Inflammatory macrophage treated with lipopolysaccharide for 4 hours (primary cell): Measurements from ENCODE around the gene SESN3.
A peak's percentile ranks its signal among the peaks of the same experiment; 100 is the strongest.
"Not testable (repeated sequence)": the region's sequence is repeated elsewhere in the genome, so short reads cannot be mapped to it uniquely, and the experiment has no call there.

Experiments
- DNase-seq: peaks from one replicate; pipeline ENCODE4 v3.0.0-alpha.2; 2020

The SESN3 gene, protein sequence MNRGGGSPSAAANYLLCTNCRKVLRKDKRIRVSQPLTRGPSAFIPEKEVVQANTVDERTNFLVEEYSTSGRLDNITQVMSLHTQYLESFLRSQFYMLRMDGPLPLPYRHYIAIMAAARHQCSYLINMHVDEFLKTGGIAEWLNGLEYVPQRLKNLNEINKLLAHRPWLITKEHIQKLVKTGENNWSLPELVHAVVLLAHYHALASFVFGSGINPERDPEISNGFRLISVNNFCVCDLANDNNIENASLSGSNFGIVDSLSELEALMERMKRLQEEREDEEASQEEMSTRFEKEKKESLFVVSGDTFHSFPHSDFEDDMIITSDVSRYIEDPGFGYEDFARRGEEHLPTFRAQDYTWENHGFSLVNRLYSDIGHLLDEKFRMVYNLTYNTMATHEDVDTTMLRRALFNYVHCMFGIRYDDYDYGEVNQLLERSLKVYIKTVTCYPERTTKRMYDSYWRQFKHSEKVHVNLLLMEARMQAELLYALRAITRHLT

DNA sequence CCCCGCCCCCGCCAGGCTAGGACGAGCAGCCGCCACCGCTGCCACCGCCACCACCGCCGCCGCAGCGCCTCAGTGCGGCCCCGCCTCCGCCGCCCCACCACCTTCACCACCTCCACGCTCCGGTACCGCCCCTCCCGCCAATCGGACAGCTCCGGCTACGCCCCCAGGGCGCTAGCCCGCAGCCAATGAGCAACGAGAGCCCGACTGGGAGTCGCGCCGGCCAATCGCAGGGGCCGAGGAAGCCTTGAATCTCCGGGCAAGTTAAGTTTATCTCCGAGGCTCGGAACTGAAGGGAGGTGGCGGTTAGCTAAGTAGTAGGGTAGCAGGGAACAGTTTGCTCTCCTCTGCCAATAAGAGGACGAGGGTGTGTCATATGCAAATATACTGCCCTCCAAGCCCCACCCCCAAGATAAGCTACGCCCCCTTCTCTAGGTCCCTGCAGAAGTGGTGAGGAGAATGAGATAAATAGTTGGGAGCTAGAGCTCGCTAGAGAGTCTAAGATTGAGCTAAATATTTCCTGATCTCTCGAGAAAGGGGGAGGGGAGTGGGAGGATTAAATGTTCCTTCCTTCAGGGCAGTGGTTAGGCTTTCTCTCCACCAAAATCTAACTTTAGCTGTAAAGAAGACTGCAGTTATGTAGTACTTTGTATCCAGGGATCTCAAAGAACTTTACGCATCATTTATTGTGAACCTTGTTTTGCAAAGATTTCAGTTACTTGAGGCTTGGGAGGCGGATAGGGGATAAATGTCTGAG, at the start of gene SESN3:
Gene SESN3, minus strand, starts transcription at position 76 of the 754 bp plus-strand sequence. CDS start 342 bp downstream, outside the sequence.
- peak; percentile 99 for DNase-seq

DNA sequence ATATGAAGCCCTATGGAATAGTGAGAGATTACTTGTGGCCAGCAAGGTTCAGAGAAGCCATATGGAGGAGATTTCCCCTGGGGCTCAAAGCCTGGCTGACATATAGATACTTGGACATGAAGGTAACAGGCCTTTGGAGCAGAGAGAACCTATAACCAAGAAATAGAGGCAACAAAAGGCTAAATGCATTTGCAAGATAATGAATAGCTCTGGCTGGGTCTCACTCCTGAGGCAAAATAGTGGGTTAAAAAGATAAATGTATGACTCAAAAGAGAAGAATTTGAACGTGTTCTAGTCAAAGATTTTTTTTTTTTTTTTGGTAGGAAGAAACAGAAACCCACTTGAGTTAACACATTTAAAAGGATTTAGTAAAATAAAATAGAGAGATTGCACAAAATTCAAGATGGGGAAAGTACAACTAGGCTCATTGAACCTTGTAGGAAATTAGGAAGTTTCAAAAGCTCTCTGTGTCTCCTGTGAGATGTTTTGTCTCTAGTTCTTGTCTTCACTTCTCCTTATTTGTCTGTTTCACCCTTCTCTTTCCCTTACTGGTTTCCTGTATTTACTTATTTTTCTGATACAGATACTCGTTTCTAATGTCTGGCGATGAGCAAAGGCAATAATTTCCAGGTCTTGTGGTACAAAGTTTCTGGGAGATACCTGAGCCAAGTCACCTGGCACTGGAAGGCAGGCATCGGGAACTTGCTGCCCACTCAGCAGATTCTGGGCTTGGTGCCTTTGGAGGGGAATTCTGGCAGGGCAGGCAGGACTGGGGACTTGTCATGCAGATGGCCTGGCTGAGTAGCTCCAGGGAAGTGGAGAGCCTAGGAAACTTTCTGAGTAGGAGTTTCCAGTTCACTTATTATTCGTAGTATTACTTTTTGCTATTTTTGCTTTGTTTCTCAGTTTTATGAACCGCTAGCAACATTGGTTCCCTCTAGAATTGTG, 49.2 kb upstream of the SESN3 start:
- peak; percentile 81 for DNase-seq

DNA sequence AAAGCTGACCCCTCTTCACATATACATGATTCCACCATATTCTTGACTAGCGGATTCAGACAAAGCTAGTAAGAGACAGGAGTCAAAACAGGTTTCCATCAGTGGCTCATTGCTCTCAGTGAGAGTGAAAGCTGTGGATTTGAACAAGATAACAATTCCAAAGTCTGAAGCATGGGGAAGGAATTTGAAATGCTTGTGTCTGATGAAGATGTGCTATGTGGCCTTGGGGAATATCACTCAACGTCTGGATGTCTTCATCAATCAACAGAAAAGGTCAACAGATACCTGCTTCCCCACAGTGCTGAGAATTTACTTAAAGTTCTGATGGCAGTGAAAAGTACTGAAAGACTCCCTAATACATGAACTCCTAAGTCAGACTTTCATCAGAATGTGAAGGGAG, 46.9 kb upstream of the SESN3 start:
- no peak for DNase-seq

GRCh38 chr11:95276139-95276538, 45.1 kb upstream of the SESN3 start:
- DNase-seq: no peak

DNA sequence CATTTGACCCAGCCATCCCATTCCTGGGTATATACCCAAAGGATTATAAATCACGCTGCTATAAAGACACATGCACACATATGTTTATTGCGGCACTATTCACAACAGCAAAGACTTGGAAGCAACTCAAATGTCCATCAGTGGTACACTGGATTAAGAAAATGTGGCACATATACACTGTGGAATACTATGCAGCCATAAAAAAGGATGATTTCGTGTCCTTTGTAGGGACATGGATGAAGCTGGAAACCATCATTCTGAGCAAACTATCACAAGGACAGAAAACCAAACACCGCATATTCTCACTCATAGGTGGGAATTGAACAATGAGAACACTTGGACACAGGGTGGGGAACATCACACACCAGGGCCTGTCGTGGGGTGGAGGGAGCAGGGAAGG, 42.6 kb upstream of the SESN3 start:
- DNase-seq: not testable (repeated sequence)

DNA sequence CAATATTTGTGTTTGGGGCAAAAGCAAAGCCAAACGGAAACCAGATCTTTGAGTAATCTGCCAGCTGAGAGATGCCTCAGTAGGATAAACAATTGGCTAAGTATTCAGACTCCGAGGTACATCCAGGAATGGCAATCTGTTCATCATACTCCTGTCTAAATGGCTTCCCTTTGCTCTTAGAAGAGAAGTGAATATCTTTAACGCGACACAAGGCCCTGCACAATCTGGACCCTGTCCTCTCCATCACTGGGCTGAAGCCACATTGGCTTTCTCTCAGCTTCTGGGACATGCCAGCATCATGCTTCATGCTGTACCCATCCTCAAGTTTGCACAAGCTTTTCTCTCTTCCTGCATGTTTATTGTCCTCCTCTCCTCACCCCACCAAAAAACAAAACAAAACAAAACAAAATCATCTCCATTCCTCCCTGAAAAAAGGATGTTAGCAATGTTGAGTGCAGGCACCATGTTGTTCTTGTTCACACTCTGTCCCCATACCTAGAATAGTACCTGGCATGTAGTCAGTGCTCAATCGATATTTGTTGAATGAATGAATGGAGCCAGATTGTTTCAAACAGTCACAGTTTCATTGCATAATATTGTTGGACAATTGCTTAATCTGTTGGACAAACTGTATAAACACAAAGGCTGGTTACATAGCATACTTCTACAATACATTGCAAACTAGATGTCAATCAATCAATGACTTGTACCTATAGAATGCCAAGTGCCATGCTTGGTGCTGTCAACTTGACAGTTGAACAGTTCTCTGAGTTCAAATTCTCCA, 38.2 kb upstream of the SESN3 start:
- DNase-seq: no peak

GRCh38 chr11:95268391-95268790, 37.4 kb upstream of the SESN3 start:
- no peak for DNase-seq

DNA sequence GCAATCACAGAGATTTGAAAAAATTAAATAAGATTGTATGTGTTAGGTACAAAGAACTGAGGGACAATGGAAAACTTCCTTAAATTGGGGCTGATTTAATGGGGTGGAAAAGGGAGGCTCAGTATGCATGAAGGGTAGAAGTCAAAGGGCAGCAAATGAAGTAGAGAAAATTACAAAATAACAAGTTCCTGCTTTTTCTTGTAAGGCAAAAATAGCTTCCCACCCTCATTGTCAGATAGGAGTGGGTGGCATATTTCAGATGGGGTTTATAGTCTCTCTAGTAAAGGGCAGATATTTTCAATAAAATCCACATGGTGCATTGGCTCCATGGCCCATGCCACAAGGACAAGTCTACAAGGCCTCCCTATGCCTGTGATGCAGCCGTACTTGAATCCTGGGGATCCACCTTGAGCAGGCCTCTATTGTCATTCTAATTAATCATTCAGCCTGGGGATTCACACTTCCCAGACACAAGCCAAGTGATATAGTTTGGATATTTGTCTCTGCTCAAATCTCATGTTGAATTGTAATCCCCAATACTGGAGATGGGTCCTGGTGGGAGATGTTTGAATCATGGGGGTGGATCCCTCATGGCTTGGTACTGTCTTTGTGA, 36.7 kb upstream of the SESN3 start:
- peak; percentile 41 for DNase-seq

DNA sequence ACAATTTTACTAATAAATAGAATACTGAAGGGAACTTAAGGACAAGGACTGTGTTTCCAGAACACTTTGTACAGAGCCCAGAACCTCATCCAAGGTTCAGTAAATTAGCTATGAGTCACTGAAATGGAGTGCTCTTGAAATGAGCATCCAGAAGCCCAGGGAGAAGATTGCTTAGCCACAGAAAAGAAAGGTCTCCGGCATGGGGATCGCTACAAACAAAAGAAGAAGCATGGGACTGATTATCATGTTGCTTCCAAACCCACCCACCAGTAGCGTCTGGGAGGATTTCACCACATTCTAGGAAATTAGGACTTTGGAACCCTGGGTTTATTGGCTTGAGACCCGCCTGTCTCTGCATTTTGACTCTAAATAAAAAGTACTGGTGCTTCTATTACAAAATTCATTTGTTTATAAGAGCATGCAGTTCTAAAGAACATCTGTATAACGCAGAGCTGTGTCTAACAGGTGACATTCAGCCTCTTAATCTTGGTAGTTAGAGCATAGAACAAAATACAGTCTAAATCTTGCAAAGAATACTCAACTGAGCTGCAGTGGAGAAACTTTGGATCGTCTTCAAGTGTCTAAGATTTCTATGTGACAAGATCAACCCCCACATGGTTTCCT, 35.9 kb upstream of the SESN3 start:
- DNase-seq: no peak

DNA sequence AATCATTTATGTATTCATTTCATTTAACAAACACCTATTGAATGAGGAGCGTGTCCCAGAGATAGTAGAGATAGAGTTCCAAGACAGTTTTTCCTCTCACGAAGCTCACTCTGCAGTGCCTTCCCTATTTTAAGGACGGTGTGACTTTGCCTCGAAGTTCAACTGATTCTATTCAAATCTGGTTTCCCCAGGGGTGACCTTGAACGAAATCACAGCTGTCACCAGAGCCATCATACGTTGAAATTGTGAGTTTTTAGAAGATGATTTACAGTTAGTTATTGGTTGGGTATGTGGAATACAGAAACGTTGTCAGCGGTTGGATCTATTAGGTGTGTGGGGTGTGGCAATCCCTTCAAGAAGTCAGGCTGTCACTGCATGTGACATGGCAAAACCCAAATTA, 33.9 kb upstream of the SESN3 start:
- no peak for DNase-seq

DNA sequence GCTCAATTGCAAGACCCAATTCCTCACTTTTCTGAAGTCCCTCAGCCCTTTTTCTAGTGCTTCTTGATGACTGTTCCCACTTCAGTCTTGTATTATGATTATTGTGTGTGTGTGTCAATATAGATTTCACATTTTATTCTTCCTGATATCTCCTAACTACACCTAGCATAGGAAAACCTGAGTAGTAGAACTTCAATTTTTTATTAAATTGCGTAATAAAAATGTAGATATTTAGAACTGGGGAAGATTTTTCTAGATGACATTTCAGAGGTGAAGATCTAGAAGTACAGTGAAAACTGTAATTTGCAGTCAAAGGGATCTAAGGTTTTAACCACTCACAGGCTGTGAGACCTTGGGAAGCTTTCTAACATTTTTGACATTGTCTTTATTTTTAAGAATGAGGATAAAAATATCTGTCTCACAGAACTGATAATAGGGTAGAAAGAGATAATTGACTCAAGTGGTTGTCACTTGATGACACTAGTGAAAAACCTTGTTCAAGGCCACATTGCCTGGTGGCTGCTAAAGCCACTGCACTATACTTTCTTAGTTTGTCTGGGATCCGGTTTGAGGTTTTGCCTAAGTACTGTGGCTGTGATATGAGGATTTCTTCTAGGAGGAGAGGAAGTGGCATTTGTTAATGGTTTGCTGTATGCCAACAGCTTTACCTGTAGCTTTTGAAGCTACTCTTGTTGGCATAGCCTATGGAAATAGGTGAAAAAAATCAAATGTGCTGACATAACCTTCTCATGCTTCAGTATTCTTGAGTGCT, 32.2 kb upstream of the SESN3 start:
- DNase-seq: no peak

DNA sequence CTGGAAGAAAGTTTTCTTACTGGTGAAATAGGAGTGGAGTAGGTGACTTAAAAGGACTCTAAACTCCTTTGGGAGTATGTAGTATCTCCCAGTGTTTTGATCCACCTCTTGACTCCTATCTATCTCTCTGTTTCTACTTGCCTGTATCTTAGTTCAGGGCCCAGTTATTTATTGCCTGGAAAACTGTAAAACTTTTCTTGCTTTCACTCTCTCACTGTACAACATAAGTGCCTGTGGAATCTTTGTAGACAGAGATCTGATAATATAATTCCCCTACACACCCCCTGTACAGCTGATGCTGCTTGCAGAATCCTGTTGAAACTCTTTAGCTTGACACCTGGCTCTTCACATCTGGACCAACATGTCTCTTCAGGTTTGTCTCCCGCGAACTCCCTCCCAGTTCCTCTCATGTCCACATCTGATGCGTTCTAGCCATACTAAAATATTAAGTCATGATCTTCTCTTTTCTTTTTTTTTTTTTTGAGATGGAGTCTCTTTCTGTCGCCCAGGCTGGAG, 26.5 kb upstream of the SESN3 start:
- DNase-seq: no peak

DNA sequence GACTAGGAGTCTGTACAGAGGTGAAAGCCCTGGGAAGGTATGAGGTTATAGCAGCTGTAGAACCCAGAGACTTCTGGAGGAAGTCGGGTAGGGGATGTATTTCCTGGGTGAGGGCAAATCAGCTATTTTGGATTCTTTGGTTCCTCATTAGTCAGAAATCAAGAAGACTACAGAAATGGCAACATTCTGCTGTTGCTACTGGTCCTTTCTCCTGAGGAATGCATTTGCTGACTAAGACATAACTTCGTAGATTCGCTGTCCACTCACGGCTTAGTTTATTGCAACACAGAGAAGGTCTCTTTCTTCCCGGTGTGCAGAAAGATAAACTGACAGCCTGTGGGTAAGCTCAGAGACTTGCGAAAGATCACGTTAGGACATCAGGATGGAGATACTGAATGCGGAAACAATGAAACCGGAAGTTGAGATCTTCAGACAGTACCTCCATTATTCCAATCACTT, 25.3 kb upstream of the SESN3 start:
- DNase-seq: peak; percentile 75

GRCh38 chr11:95255251-95256145, 24.5 kb upstream of the SESN3 start:
- DNase-seq: no peak

DNA sequence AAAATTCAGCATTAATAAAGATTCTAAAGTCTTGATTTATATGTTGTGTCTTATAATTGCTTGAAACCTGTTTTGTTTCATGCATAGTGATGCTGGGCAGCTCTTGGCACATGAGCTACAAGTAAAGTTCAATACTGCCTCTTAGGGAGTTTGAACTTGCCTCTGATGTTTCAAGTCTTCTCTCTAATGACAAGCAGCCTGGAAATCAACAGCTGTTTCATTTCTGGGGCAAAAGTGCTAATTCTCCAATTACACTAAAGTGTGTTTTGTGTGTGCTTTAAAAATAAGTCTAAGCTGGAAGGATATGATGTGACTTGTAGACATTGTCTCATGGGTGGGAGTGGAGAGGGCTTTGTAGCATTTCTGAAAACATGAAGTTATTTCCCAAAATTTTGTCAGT, 23.7 kb upstream of the SESN3 start:
- DNase-seq: no peak

- peak; percentile 94 for DNase-seq
Measured at GRCh38 chr11:95254131-95254704, 23.2 kb upstream of the SESN3 start.

- DNase-seq: no peak
Measured at GRCh38 chr11:95253141-95253540, 22.1 kb upstream of the SESN3 start.

DNA sequence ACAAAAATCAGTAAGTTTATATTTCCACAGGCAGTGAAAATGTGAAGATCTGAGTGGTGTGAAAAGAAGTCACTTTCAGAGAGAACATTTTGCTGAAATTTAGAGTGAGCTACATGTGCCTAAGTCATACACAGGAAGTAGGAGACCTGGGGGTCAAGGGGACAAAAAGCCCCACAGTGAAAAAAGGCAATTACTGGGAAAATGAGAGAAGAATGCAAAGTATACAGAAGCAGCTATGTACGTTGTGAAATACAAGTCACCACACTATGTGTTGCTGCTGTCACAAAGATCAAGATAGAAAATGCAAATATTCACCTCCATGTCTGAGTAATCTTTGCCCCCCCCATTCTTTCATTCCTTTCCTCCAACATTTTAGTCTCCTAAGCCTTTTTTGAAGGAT, 21.6 kb upstream of the SESN3 start:
- no peak for DNase-seq
